ENCODE results near the gene FBXO10. TPM values are rescaled to one million over a fixed set of nuclear protein-coding genes. Genes with fewer than 3 reads are reported as not detected.

The FBXO10 gene
- total RNA-seq, 1 donor from 2014 or later = 1.7 TPM

DNA sequence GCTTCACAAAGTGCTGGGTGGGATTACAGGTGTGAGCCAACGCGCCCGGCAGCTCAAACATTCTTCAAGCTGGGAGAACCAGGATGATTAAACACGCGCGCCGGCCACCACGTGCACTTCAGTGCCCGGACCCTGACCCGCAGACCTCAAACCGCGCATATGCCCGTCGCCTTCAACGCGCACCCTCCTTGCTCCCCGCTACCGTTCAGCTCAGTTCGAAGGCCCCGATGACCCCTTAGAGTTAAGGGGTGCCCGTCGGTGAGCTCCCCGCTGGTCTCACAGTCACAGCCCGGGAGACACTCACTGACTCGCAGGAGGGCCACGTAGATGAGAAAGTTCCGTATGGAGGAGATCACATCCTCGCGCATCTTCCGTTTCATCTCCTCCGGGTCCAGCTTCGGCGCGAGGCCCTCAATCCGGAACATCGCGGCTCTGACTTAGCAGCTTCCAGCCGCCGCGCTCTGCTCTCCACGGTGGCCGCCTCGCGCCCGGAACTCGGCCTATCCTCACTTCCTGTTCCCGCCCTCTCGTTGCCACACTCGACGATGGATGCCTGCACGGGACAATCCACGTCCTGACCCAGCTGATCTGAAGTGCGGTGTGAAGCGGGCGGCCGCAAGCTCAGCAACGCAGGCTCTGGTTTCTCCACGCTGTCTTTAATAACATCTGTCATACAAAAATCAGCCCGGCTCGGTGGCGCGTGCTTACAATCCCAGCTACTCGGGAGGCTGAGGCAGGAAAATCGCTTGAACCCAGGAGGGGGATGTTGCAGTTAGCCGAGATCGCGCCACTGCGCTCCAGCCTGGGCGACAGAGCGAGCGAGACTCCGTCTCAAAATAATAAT, 16.1 kb upstream of the FBXO10 start, which contains the start of gene TOMM5:
TSS of gene TOMM5 (minus strand) at position 490 of the 844 bp plus-strand sequence. CDS start at position 425, 65 bp downstream.
- intact Hi-C loops (cut with micrococcal nuclease) = loop anchor here (1.0 to 5.0 kb wide), 8 partner anchors 16 to 312 kb away; partner anchors contain the start of genes EXOSC3, FBXO10, FRMPD1 and POLR1E

DNA sequence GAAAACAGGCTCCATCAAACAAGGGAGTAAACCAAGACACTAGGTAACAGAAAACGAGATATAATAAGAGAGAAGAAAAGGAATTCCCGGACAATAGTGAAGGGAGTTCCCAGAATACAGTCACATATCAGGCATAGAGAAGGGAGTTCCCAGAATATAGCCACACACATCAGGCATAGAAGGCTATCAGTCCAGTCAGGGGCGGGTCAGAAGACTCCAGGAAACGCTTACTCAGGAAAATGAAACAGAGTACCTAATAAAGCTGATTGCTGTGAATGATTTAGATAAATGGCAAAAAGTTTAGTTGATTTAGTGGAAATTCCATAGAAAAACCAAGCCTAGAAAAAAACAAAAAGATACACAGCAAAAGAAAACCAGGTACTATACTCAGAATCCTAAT, 11.3 kb upstream of the FBXO10 start:
- intact Hi-C loops (cut with micrococcal nuclease) = loop anchor here (5.0 kb wide), 1 partner anchor 480 kb away; the partner anchor contains the start of gene SHB

DNA sequence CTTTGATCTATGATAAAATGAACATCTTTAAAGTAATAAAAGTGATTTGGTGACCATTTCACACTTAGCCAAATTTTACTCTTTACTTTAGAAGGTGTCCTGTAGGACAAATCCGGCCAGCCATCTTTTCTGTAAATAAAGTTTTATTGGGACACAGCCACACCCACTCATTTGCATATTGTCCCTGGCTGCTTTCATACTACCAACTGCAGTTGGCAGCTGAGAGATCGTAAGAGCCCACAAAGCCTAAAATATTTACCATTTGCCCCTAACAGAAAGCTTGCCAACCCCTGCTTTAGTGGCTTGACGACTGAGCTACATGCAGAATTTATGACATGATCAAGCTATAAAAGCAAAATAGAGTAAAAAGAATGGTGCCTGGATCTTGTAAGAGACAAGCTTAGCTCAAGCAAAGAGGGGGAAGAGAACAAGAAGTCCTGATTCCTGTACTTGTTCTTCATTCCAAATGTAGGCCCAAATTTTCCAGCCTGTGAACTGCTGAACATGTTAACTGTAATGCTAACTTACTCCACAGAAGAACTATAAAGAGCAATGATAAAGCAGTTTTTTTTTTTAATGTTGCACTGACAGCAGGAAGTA, 7.4 kb upstream of the FBXO10 start:
- intact Hi-C loops (cut with micrococcal nuclease) = no loop called here

DNA sequence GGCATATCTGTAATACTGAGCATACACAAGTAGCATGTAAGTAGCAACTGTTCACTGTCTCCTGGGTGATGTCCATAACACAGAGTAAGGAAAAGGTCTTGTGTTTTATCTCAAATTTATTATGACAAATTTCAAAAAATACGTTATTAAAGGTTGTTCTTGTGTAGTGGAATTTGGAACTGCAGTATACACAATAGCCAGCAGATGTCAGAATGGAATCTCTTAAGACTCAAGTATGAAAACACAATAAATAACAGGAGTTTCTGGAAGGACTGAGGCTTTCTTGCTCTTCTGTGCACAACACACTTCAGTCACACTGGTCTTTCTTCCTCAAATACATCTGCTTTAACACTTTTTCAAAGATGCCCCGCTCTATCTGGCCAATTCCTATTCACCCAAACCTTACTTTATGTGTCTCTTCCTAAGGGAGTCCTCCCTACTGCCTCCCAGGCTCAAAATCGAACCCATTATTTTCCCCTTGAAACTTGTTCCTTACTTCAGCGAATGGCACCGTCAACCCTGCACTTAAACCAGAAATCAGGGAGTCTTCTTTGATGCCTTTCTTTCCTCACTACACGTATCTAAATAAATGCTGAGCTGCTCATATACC, 6.5 kb upstream of the FBXO10 start:
- intact Hi-C loops (cut with micrococcal nuclease) = no loop called here

DNA sequence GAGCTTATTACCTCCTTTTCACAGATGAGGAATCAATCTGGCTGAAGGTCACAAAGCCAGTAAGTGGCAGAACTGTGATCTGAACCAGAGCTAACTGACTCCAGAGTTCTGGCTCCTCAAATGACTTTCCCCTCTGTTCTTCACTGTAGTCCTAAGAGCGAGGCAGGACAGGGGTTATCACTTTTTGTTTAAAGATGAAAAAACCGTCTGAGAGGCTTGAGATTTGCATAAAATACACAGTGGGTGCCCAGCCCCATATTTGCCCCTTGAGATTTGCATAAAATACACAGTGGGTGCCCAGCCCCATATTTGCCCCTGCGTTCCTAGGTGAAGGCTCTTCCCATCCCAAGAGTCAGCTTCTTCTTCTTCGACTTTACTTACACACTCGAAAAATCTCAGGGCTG, 667 bp downstream of the FBXO10 start:
- intact Hi-C loops (cut with micrococcal nuclease) = no loop called here

DNA sequence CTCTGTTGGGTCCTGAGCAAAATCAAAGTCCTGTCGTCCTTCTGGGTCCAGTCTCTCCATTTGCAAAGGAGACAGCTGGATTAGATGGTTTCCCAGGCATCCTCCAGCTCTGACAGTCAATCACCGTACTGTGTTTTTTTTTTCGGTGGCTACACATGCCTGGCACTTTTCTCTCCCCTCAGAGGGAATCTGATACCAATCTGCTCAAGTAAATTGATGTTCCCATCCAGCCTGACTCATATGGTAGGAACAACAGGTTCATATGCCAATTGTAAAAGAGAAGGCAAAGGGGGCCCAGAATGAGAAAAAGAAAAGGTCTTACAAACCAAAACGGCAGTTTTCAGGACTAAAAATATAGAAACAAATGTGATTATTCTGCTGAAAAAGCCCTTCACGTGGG, 1.2 kb downstream of the FBXO10 start:
- intact Hi-C loops (cut with micrococcal nuclease) = no loop called here

DNA sequence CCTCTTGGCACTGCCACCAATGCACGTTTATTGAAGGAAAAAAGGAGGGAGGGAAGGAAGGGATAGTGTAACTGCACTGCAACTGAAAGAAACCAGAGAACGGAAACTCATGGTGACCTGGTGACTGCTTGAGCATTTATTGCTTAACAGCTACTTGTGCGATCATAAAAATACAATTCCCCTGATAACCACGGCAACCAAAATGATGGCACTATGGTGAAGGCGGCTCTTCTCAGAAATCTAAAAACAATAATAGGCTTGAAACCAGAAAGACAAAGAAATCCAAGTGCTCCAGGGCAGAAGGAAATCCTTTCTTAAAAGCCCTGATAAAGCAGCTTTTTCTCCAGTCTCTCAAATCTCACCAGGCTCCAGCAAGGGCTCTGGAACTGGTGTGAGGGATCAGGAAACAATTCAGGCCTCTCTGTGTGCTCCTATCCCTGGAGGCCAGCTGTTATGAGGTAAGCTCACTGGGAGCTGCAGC, 1.9 kb downstream of the FBXO10 start:
- intact Hi-C loops (cut with micrococcal nuclease) = no loop called here

DNA sequence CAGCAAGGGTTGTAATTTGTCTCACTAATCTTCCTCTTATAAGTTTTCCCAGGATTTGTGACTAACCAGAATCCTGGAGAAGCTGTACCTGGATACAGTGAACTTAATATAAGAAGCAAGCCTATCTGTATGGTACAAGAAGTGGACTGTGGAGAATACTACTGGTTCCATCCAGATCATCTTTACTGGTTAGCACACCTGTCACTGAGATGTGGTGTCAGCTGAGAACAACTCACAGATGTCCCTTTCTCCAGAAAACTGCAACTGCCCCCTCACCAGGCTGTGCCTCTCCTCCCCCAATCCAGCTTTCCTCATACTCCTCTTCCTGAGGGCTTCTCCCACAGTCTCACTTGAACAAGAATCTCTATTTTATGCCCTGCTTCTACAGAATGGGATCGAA, 4.9 kb downstream of the FBXO10 start:
- intact Hi-C loops (cut with micrococcal nuclease) = no loop called here

DNA sequence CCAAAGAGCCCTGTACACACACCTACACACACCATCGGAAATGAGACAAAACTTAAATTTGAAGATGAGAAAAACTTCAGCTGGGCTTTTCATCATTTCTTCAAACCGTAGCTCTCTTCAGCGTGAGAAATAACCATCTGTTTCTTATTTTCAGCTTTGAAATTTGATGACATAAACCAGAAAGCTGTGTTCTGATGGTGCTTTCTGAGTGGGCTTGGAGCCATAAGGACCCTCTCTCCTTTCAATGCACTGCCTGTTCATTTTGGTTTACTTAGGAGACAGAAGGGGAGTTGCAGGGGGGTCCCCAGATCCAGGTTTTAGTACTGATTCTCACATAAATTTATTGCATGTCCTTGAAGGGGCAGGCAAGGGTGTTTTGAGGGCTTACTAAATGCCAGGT, 9.5 kb downstream of the FBXO10 start:
- intact Hi-C loops (cut with micrococcal nuclease) = no loop called here

DNA sequence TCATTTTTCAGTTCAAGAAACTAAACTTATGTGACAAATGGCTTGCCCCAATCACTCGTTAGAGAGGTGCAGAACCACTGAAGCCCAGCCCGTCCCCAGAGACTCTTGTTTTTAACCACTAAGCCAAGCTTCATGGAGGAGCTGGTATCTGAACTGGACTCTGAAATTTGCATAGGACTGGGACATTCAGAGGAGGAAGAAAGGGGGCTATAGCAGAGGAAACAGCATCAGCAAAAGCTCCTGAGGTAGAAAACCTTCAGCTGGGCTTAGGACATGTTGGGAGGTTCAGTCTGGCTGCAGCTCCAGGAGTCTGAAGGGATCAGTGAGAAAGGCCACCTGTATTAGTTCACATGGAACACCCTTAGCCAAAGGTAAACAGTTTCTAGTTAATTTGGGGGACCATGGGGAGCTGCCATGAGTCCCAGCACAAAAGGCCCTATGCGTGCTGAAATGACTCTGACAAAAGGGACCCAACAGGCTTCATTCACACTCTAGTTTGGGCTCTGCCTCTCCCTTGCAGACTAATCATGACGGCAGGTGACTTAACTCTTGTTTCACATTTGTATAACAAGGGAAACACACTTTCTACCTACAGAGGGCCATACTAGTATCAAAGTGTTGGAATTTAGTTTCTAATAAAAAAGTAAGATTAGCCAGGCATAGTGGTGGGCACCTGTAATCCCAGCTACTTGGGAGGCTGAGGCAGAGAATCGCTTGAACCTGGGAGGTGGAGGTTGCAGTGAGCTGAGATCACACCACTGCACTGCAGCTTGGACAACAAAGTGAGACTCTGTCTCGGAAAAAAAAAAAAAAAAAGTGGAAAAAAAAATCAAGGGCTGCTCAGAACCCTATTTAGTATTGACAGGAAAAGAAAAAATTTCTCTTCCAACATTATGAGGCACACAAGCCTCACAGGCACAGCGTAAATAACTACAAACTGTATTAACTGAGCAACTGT, 10.2 kb downstream of the FBXO10 start:
- intact Hi-C loops (cut with micrococcal nuclease) = no loop called here

DNA sequence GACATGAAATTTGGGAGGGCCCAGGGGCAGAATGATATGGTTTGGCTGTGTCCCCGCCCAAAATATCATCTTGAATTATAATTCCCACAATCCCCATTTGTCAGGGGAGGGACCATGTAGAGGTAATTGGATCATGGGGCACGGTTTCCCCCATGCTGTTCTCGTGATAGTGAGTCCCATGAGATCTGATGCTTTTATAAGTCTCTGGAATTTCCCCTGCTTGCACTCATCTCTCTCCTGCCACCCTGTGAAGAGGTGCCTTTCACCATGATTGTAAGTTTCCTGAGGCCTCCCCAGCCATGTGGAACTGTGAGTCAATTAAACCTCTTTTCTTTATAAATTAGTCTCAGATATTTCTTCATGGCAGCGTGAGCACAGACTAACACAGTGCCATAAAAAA, 11.3 kb downstream of the FBXO10 start:
- intact Hi-C loops (cut with micrococcal nuclease) = no loop called here

DNA sequence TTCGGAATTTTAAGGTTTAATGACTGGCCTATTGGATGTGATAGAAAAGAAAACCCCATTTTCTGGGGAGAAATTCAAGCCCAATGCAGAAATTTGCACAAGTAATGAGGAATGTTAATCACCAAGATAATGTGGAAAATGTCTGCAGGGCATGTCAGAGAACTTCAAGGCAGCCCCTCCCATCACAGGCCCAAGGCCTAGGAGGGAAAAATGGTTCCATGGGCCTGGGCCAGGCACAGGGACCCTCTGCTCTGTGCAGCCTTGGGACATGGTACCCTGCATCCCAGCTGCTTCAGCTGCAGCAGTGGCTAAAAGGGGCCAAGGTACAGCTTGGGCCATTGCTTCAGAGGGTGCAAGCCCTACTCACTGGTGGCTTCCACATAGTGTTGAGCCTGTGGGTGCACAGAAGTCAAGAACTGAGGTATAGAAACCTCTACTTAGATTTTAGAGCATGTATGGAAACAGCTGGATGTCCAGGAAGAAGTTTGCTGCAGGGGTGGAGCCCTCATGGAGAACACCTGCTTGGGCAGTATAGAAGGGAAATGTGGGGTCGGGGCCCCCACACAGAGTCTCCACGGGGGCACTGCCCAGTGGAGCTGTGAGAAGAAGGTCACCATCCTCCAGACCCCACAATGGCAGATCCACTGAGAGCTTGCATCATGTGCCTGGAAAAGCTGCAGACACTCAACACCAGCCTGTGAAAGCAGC, 12.2 kb downstream of the FBXO10 start:
- intact Hi-C loops (cut with micrococcal nuclease) = no loop called here

DNA sequence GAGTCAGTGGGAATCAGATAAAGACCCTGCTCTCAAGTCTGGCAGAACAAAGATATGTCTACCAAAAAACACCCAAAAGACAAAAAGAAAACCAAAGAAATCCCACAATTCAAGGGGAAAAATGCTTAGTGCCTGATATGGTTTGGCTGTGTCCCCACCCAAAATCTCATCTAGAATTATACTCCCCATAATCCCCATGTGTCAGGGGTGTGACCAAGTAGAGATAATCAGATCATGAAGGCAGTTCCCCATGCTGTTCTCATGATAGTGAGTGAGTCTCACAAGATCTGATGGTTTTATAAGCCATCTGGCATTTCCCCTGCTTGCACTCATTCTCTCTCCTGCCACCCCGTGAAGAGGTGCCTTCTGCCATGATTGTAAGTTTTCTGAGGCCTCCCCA, 13.4 kb downstream of the FBXO10 start:
- intact Hi-C loops (cut with micrococcal nuclease) = no loop called here

DNA sequence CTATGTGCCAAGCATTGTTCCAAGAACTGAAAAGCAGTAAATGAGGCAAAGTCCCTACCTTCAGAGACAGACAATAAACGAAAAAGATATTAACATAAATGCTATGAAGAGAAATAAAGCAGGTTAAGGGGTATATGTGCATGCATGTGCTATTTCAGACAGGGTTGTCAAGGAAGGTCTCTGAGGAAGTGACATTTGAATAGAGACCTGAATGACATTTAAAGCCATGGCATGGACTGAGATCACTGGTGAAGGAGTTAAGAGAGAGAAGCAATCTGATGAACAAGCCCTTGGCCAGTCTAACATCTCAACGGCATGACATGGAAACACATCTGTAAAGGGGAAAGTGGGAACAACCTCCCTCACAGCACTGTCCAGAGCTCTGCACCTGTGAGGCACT, 14.5 kb downstream of the FBXO10 start:
- intact Hi-C loops (cut with micrococcal nuclease) = no loop called here

DNA sequence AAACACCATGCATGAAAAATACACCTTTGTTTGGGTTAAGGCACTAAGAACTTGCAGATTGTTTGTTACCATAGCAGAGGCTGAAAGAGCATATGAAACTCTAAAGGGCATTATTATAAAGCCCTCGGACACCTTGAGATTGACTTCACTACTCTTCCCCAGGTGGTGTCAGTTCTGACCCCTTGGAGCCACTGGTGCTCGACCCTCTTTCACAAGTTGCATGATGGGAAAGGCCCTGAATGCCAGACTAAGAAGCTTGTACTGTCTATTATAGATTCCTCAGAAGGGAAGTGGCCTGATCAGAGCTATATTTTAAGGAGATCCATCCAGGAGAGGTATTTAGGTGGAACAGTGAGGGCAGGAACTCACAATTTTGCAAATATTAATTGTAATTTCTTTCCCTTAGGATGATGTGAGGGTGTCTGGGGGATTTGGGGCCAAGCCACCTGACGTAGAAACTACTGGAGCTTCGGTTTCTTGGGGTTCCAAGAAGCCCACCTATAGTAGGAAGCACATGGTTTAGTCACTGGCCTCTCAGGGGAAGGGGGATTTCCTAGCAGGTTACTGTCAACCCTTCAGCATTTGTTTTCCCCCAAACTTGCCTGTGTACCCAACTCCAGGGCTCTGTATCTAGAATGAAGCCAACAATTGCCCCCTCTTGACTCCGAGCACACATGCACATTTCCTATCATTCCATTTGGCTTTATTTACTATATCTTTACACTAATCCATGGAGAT, 16.2 kb downstream of the FBXO10 start:
- intact Hi-C loops (cut with micrococcal nuclease) = no loop called here

DNA sequence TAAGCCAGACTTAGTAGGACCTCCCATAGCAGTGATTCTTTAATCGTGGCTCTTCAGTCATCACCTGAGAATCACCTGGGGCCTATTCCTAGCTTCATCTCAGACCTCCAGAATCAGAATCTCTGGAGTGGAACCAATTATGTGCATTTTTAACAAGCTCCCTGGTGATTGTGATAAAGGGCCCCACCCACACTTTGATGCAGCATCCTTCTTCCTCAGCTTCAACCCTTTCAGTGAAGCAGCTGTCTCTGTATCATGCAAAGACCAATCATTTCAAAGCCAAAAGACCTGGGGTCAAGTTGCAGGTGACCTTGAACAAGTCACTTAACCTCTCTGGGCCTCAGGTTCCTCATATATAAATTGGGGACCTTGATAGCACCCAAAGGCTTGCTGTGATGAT, 17.1 kb downstream of the FBXO10 start:
- intact Hi-C loops (cut with micrococcal nuclease) = no loop called here

DNA sequence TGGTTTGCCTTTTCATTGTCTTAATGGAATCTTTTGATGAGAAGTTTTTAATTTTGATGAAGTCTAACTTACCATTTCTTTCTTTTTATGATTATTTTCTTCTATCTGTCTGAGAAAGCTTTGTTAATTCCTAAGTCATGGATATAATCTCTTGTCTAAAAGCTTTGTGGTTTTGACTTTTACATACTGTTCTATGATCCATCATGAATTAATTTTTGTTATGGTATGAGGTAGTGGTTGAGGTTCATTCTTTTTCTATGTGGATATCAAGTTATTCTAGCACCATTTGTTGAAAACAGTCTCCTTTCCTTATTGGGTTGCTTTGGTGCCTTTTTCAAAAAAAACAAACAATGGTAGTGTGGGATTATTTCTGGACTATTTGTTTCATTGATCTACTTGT, 20.4 kb downstream of the FBXO10 start:
- intact Hi-C loops (cut with micrococcal nuclease) = no loop called here

DNA sequence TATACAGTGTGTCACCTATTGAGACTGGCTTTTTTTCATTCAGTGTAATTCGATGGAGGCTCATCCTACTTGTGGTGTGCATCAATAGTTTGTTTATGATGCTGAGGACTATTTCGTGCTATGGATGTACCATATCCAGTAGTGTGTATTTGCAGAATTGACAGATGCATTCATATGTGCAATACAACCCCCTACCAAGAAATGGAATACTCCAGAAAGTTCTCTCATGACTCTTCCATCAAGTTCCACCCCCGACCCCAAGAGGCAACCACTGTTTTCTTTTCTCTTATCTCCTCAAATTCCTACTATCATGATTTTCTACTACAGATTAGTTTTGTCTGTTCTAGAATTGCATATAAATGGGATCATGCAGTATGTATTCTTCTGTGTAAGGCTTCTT, 21.9 kb downstream of the FBXO10 start:
- intact Hi-C loops (cut with micrococcal nuclease) = no loop called here

DNA sequence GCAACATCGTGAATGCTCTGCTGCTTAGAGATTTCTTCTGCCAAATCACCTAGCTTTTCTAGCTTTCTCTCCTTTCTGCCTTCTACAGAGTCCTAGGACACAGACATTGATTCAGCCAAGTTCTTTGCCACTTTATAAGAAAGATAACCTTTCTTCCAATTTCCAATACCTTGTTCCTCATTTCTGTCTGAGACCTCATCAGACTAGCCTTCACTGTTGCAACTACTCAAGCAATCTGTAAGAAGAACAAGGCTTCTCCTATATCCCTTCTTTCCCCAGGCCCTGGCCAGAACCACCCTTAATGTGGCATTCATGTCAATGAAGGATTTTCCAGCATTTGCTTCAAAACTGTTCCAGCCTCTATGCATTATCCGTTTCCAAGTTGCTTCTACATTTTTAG, 24.3 kb downstream of the FBXO10 start:
- intact Hi-C loops (cut with micrococcal nuclease) = no loop called here

DNA sequence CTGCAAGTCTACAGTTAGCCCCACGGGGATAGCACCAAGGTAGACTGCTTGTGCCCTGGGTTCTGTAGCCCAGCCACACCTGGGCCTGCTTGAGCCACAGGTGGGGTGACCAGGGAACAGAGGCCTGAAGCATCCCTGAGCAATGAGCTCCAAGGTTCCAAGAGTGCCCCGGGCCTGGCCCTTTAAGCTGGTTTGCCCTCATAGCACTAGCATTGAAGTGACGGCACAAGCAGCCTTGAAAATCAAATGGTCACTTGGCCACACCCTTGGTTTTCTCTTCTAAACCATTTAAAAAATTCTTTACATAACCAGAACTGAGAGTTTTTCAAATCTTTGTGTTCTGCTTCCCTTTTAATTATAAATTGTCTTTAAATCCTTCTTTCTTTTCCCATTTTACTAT, 24.7 kb downstream of the FBXO10 start:
- intact Hi-C loops (cut with micrococcal nuclease) = no loop called here

Measured in T-helper 2 cell treated with Interferon-gamma antibody and Interleukin-4, amounts not matched to agents 100 ng/mL and 5 ng/mL, for 36 hours (primary cell).